BJ (cell line): ENCODE measurements around the gene BUD31. TPM values are rescaled to one million over a fixed set of nuclear protein-coding genes. Genes with fewer than 3 reads are reported as not detected.

Source experiments
- CTCF ChIA-PET: fragments of 350-600 bp; formaldehyde crosslinking; extraction: SDS; loops from one replicate; lab custom pipeline; 2021; ENCODE audit warnings: antibody characterized with exemption, inconsistent platforms; lab: Yijun Ruan, JAX
- POLR2A ChIA-PET: fragments of 300-600 bp; sonication (Branson Sonifier 250); formaldehyde crosslinking; extraction: SDS; loops from one replicate; lab custom pipeline; 2021; ENCODE audit warnings: antibody characterized with exemption; lab: Charles Lee
- DNase-seq: peaks from one replicate; pipeline ENCODE4 v3.0.0-alpha.2; 2011; ENCODE audit warnings: low read depth
- H3K27me3 ChIP-seq: 2 replicates; pipeline ENCODE4 v1.6.0; 2011; ENCODE audit warnings: low read length; ENCODE audit not compliant: control insufficient read depth, insufficient read depth
- H3K36me3 ChIP-seq: 2 replicates; pipeline ENCODE4 v1.5.1; 2011; ENCODE audit warnings: low read length; ENCODE audit not compliant: control insufficient read depth, insufficient read depth
- H3K4me3 ChIP-seq: 2 replicates; pipeline ENCODE4 v1.5.1; 2011; ENCODE audit warnings: low read depth, mild to moderate bottlenecking, control low read depth, low read length
- CTCF ChIP-seq: IDR thresholded peaks from 2 replicates; pipeline ENCODE4 v1.5.1; 2011; ENCODE audit warnings: low read depth, mild to moderate bottlenecking, control low read depth, inconsistent platforms, low read length, moderate library complexity; ENCODE audit not compliant: insufficient read depth
- polyA plus RNA-seq: library from polyadenylated mRNA; depleted of rRNA; stranded (reverse); fragments of >200 nt; gene quantifications from 2 replicates; pipeline ENCODE4 v1.2.3, GENCODE V29; 2011

Gene BUD31
- polyA plus RNA-seq, 1 experiment: 85.2 TPM

GRCh38 chr7:99387912-99388311, 20.9 kb upstream of the BUD31 start:
- H3K4me3 ChIP-seq: no peak overlapping the region
- ChIA-PET CTCF (no interaction called here), POLR2A (no interaction called here)
- TF ChIP-seq CTCF: no peak
- H3K27me3 ChIP-seq: no peaks in the 10 kb centered on the region
- no peak for DNase-seq
- H3K36me3 ChIP-seq: peaks cover 35% of the 10 kb centered on the region

DNA sequence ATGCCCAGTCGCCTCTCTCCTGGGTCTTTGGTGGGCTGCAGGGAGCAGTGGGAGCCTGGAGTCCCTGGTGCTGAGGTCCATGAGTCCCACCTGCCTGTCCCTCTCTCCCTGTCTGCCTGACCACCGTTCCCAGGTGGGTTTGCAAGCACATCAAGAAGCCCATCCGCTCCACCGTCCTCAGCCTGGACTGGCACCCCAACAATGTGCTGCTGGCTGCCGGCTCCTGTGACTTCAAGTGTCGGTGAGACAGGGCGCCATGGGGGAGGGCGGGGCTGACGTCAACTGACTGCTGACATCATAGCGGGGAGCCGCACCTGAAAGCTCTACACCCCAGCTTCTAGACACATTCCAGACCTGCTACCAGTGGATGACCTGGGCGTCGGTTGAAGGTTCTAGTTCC, 19.0 kb upstream of the BUD31 start:
- H3K27me3 ChIP-seq: no peaks in the 10 kb centered on the region
- H3K4me3 ChIP-seq: no peak overlapping the region
- POLR2A ChIA-PET: interaction anchor here (0.7 kb wide), 1 partner anchor 49 kb away, joined by 3 read pairs; no protein-coding TSS in a partner anchor
- no peak for DNase-seq
- CTCF ChIA-PET: interaction anchor here (0.6 to 0.7 kb wide), 3 partner anchors 10 to 558 kb away, joined by 3 to 4 read pairs (median 3); no protein-coding TSS in a partner anchor
- TF ChIP-seq CTCF: no peak
- peaks cover 41% of the 10 kb centered on the region for H3K36me3 ChIP-seq

GRCh38 chr7:99390941-99391602, 17.7 kb upstream of the BUD31 start:
- no peak overlapping the region for H3K4me3 ChIP-seq
- ChIA-PET CTCF (interaction anchor here (1.1 kb wide), 1 partner anchor 18 kb away, joined by 6 read pairs; the partner anchor contains the start of genes BUD31 and PDAP1), POLR2A (no interaction called here)
- H3K27me3 ChIP-seq: no peaks in the 10 kb centered on the region
- TF ChIP-seq CTCF: no peak
- H3K36me3 ChIP-seq: peaks cover 44% of the 10 kb centered on the region
- DNase-seq: no peak

DNA sequence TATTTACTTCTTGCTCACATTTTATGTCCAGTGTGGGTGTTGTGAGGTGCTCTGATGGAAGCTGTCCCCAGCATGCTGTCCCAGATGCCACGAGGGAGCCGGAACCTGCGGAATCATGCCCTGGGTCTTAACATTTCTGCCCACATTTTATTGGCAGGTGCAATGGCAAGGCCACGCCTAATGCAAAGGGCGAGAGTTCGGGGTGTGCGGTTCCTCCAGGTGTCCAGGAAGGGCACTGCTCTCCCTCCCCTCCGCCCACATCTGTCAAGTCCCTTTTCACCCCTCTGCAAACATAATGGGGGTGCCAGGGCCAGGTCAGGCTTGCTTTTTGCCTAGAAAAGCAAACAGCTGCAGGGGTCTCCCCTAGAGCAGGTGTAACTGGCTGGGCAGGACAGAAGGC, 16.7 kb upstream of the BUD31 start:
- Histone ChIP-seq H3K4me3 (no peak overlapping the region), H3K27me3 (no peaks in the 10 kb centered on the region), H3K36me3 (peaks cover 40% of the 10 kb centered on the region)
- ChIA-PET POLR2A (no interaction called here), CTCF (interaction anchor here (2.2 kb wide), 1 partner anchor 11 kb away, joined by 7 read pairs; no protein-coding TSS in a partner anchor)
- no peak for DNase-seq
- TF ChIP-seq CTCF: no peak

- ChIA-PET CTCF (interaction anchor here (1.2 to 2.2 kb wide), 4 partner anchors 11 to 23 kb away, joined by 3 to 7 read pairs (median 4); no protein-coding TSS in a partner anchor), POLR2A (no interaction called here)
Measured at GRCh38 chr7:99392659-99393354, 16.0 kb upstream of the BUD31 start.

More at GRCh38 chr7:99392659-99393354, 16.0 kb upstream of the BUD31 start:
- TF ChIP-seq CTCF: no peak
- Histone ChIP-seq H3K36me3 (peaks cover 45% of the 10 kb centered on the region), H3K4me3 (peak overlapping the region; percentile 29), H3K27me3 (no peaks in the 10 kb centered on the region)
- DNase-seq: no peak
